Cardiac muscle cell (in vitro differentiated cells and primary cell): Measurements from ENCODE around the gene UBC. TPM values are rescaled to one million over a fixed set of nuclear protein-coding genes. Genes with fewer than 3 reads are reported as not detected.

Source experiments
- DNase-seq, 2 donors: peaks; one replicate each; pipeline versions ENCODE4 v3.0.0 to v3.0.0-alpha.2; 2010 to 2017; ENCODE audit warnings: low read depth in 1 of 2, low spot score in 1 of 2
- H3K27ac ChIP-seq: fragments of 200-600 bp; sonication (generic); 2 replicates; pipeline ENCODE4 v1.5.1; 2016
- H3K27me3 ChIP-seq: fragments of 200-600 bp; sonication (generic); 2 replicates; pipeline ENCODE4 v1.6.0; 2016; ENCODE audit warnings: control low read depth
- H3K36me3 ChIP-seq: fragments of 200-600 bp; sonication (generic); 2 replicates; pipeline ENCODE4 v1.5.1; 2016; ENCODE audit warnings: control low read depth
- H3K4me1 ChIP-seq: fragments of 200-600 bp; sonication (generic); 2 replicates; pipeline ENCODE4 v1.8.1; 2017; ENCODE audit warnings: low read depth, mild to moderate bottlenecking, mixed run types
- H3K4me3 ChIP-seq: fragments of 200-600 bp; sonication (generic); 2 replicates; pipeline ENCODE4 v1.5.1; 2016; ENCODE audit warnings: mild to moderate bottlenecking
- H3K9me3 ChIP-seq: fragments of 200-600 bp; sonication (generic); 2 replicates; pipeline ENCODE4 v1.5.1; 2017; ENCODE audit warnings: low read depth, mild to moderate bottlenecking, control low read depth
- polyA plus RNA-seq: library from polyadenylated mRNA; unstranded; fragments of >200 nt; fragmentation: Nextera tagmentation; extraction: Ambion mirVana; gene quantifications from 2 replicates; pipeline ENCODE4 v1.2.1, GENCODE V29; 2016
- total RNA-seq: library from RNA; depleted of rRNA; stranded (reverse); fragments of >200 nt; gene quantifications from 2 replicates; pipeline ENCODE4 v1.2.3, GENCODE V29; 2016
- TF ChIP-seq, protein P1 (sequence below): IDR thresholded peaks from 2 replicates; pipeline ENCODE4 v1.5.1; 2012; ENCODE audit warnings: low read depth, mild to moderate bottlenecking, low read length

The UBC gene
- total and polyA plus RNA-seq, 2 experiments from 2014 or later, result 897 to 1,139 TPM

GRCh38 chr12:124877423-124877822 lies 37.0 kb downstream of the UBC start:
- H3K9me3 ChIP-seq, result no peaks in the 10 kb centered on the region
- H3K27ac ChIP-seq, result no peak overlapping the region
- no peaks in the 10 kb centered on the region for H3K27me3 ChIP-seq
- H3K4me3 ChIP-seq, result no peak overlapping the region
- peaks cover 4% of the 10 kb centered on the region for H3K4me1 ChIP-seq
- H3K36me3 ChIP-seq, result no peaks in the 10 kb centered on the region
- DNase-seq, result no peak
- TF ChIP-seq, protein P1, sequence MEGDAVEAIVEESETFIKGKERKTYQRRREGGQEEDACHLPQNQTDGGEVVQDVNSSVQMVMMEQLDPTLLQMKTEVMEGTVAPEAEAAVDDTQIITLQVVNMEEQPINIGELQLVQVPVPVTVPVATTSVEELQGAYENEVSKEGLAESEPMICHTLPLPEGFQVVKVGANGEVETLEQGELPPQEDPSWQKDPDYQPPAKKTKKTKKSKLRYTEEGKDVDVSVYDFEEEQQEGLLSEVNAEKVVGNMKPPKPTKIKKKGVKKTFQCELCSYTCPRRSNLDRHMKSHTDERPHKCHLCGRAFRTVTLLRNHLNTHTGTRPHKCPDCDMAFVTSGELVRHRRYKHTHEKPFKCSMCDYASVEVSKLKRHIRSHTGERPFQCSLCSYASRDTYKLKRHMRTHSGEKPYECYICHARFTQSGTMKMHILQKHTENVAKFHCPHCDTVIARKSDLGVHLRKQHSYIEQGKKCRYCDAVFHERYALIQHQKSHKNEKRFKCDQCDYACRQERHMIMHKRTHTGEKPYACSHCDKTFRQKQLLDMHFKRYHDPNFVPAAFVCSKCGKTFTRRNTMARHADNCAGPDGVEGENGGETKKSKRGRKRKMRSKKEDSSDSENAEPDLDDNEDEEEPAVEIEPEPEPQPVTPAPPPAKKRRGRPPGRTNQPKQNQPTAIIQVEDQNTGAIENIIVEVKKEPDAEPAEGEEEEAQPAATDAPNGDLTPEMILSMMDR, result no peak

GRCh38 chr12:124876171-124876570 lies 38.3 kb downstream of the UBC start:
- no peak overlapping the region for H3K27ac ChIP-seq
- no peaks in the 10 kb centered on the region for H3K36me3 ChIP-seq
- no peaks in the 10 kb centered on the region for H3K27me3 ChIP-seq
- H3K4me3 ChIP-seq, result no peak overlapping the region
- TF ChIP-seq, protein P1, result no peak
- H3K9me3 ChIP-seq, result no peaks in the 10 kb centered on the region
- peaks cover 4% of the 10 kb centered on the region for H3K4me1 ChIP-seq
- no peak for DNase-seq

- Histone ChIP-seq H3K27me3 (no peaks in the 10 kb centered on the region), H3K27ac (no peak overlapping the region), H3K36me3 (no peaks in the 10 kb centered on the region), H3K9me3 (no peaks in the 10 kb centered on the region), H3K4me1 (peaks cover 4% of the 10 kb centered on the region), H3K4me3 (no peak overlapping the region)
- TF ChIP-seq, protein P1, result no peak
- no peak for DNase-seq
Observed at GRCh38 chr12:124875803-124876132, 38.7 kb downstream of the UBC start.

DNA sequence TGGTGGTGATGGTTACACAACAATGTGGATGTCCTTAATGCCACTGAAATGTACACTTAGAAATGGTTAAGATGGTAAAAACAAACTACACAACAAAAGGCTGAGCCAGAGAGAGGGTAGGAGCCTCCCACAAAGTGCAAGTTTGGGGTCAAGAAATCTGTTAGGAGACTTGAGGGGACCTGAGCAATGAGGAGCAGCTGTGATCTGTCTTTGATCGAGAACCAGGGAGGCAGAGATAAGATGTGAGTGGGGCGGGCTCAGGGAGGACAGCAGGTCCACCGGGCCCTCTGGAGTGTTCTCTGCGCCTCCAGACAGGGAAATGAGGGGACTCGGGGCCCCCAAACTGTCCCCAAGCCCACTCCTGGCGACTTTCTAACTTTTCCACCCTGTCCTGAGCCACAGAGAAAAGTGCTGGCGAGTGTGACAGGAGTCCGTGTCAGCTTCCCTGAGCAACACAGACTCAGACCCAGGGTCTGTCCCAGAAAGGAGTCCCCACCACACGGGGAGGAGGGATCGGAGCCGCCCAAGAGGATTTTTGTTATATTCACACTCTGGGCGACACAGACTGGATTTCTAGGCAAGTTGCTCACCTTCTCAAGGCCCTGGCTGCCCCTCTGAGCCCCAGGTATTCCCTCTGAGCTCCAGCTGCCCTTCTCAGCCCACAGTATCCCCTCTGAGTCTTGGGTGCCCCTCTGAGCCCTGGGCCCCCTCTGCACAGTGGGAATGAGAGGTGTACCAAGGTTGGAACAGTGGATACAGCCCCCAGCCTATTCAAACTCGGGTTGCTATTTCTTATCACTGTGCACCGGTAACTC lies 39.3 kb downstream of the UBC start:
- no peaks in the 10 kb centered on the region for H3K27me3 ChIP-seq
- no peak overlapping the region for H3K27ac ChIP-seq
- no peak overlapping the region for H3K4me3 ChIP-seq
- TF ChIP-seq, protein P1, result no peak
- no peaks in the 10 kb centered on the region for H3K9me3 ChIP-seq
- H3K36me3 ChIP-seq, result no peaks in the 10 kb centered on the region
- H3K4me1 ChIP-seq, result peaks cover 4% of the 10 kb centered on the region
- DNase-seq, result no peak

DNA sequence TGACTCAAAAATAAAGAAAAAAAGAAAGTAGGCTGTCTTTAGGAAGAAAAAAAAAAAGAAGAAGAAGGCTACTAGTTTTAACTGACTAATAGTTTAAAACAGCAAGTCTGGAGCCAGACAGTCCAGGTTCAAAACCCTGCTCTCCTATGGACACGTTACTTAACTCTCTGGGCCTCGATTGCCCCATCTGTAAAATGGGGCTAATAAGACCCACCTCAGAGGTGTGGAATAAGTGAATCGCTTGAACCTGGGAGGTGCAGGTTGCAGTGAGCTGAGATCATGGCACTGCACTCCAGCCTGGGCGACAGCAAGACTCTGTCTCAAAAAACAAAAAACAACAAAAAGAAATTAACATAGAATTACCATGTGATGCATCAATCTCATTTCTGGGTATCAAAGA lies 40.3 kb downstream of the UBC start:
- Histone ChIP-seq H3K36me3 (no peaks in the 10 kb centered on the region), H3K4me3 (no peak overlapping the region)
- TF ChIP-seq, protein P1, result no peak

More for the DNA sequence above, 40.3 kb downstream of the UBC start:
- Histone ChIP-seq H3K27me3 (no peaks in the 10 kb centered on the region), H3K27ac (no peak overlapping the region), H3K4me1 (peaks cover 4% of the 10 kb centered on the region), H3K9me3 (no peaks in the 10 kb centered on the region)
- no peak for DNase-seq
